ENCODE data around the gene PTPN14. TPM values are rescaled to one million over a fixed set of nuclear protein-coding genes. Genes with fewer than 3 reads are reported as not detected.

Gene PTPN14
- total RNA-seq, 1 experiment from 2014 or later, result 88.4 TPM

DNA sequence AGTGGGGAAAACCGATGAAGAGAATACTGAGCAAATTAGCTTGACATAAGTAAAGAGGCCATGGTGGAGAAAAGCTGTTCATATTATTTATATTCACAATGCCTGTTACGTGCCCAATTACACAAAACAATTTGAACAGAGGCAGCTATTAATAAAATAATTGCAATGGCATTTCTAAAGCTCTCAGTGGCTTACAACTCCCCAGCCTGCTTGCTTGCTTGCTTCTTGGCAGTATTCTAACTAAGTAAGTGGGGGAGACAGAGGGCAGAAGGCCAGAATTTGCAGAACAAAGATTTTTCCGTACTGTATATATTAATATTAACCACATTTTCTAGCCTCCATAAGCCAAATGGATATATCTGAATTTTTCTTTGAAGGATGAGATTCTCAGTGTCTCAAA is 12.9 kb downstream of the PTPN14 start:
- ChIA-PET POLR2A (interaction anchor here (1.4 to 1.7 kb wide), 2 partner anchors 12 to 14 kb away, joined by 6 to 7 read pairs; partner anchors contain the start of gene PTPN14), CTCF (no interaction called here)
- Mint-ChIP-seq H3K27me3 (ENCODE audit: low read depth) (no peaks in the 10 kb centered on the region), H3K27ac (no peak overlapping the region), H3K4me3 (no peak overlapping the region), H3K36me3 (peaks cover 5% of the 10 kb centered on the region; the same call in 1 of the 2 replicates), H3K9me3 (peaks cover 3% of the 10 kb centered on the region; the same call in 1 of the 2 replicates), H3K4me1 (peaks cover 43% of the 10 kb centered on the region)
- no peak for ATAC-seq
- no peak for DNase-seq (ENCODE audit: low spot score)
- TF ChIP-seq NFATC4 (CRISPR knock-in tag; IDR thresholded peaks at IDR 0.05) (no peak), SP1 (CRISPR knock-in tag; conservative IDR thresholded peaks at IDR 0.05) (no peak), SMAD4 (CRISPR knock-in tag; IDR thresholded peaks at IDR 0.05) (no peak), ATF1 (CRISPR knock-in tag; IDR thresholded peaks at IDR 0.05) (no peak), PRRX2 (CRISPR knock-in tag; IDR thresholded peaks at IDR 0.05) (no peak), GTF2I (CRISPR knock-in tag; conservative IDR thresholded peaks at IDR 0.05) (no peak), ZBTB21 (CRISPR knock-in tag; IDR thresholded peaks at IDR 0.05; ENCODE audit: borderline replicate concordance) (no peak), NFE2L1 (CRISPR knock-in tag; IDR thresholded peaks at IDR 0.05) (no peak)
- TF ChIP-seq, protein P1, sequence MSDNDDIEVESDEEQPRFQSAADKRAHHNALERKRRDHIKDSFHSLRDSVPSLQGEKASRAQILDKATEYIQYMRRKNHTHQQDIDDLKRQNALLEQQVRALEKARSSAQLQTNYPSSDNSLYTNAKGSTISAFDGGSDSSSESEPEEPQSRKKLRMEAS (CRISPR knock-in tag; IDR thresholded peaks at IDR 0.05), result no peak
- TF ChIP-seq, protein P2, sequence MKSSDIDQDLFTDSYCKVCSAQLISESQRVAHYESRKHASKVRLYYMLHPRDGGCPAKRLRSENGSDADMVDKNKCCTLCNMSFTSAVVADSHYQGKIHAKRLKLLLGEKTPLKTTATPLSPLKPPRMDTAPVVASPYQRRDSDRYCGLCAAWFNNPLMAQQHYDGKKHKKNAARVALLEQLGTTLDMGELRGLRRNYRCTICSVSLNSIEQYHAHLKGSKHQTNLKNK (CRISPR knock-in tag; IDR thresholded peaks at IDR 0.05), result no peak
- TF ChIP-seq, protein P3, sequence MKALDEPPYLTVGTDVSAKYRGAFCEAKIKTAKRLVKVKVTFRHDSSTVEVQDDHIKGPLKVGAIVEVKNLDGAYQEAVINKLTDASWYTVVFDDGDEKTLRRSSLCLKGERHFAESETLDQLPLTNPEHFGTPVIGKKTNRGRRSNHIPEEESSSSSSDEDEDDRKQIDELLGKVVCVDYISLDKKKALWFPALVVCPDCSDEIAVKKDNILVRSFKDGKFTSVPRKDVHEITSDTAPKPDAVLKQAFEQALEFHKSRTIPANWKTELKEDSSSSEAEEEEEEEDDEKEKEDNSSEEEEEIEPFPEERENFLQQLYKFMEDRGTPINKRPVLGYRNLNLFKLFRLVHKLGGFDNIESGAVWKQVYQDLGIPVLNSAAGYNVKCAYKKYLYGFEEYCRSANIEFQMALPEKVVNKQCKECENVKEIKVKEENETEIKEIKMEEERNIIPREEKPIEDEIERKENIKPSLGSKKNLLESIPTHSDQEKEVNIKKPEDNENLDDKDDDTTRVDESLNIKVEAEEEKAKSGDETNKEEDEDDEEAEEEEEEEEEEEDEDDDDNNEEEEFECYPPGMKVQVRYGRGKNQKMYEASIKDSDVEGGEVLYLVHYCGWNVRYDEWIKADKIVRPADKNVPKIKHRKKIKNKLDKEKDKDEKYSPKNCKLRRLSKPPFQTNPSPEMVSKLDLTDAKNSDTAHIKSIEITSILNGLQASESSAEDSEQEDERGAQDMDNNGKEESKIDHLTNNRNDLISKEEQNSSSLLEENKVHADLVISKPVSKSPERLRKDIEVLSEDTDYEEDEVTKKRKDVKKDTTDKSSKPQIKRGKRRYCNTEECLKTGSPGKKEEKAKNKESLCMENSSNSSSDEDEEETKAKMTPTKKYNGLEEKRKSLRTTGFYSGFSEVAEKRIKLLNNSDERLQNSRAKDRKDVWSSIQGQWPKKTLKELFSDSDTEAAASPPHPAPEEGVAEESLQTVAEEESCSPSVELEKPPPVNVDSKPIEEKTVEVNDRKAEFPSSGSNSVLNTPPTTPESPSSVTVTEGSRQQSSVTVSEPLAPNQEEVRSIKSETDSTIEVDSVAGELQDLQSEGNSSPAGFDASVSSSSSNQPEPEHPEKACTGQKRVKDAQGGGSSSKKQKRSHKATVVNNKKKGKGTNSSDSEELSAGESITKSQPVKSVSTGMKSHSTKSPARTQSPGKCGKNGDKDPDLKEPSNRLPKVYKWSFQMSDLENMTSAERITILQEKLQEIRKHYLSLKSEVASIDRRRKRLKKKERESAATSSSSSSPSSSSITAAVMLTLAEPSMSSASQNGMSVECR (CRISPR knock-in tag; IDR thresholded peaks at IDR 0.05; ENCODE audit: borderline replicate concordance), result no peak
- TF ChIP-seq, protein P4, sequence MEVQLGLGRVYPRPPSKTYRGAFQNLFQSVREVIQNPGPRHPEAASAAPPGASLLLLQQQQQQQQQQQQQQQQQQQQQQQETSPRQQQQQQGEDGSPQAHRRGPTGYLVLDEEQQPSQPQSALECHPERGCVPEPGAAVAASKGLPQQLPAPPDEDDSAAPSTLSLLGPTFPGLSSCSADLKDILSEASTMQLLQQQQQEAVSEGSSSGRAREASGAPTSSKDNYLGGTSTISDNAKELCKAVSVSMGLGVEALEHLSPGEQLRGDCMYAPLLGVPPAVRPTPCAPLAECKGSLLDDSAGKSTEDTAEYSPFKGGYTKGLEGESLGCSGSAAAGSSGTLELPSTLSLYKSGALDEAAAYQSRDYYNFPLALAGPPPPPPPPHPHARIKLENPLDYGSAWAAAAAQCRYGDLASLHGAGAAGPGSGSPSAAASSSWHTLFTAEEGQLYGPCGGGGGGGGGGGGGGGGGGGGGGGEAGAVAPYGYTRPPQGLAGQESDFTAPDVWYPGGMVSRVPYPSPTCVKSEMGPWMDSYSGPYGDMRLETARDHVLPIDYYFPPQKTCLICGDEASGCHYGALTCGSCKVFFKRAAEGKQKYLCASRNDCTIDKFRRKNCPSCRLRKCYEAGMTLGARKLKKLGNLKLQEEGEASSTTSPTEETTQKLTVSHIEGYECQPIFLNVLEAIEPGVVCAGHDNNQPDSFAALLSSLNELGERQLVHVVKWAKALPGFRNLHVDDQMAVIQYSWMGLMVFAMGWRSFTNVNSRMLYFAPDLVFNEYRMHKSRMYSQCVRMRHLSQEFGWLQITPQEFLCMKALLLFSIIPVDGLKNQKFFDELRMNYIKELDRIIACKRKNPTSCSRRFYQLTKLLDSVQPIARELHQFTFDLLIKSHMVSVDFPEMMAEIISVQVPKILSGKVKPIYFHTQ (CRISPR knock-in tag; IDR thresholded peaks at IDR 0.05), result no peak
- TF ChIP-seq, protein P5, sequence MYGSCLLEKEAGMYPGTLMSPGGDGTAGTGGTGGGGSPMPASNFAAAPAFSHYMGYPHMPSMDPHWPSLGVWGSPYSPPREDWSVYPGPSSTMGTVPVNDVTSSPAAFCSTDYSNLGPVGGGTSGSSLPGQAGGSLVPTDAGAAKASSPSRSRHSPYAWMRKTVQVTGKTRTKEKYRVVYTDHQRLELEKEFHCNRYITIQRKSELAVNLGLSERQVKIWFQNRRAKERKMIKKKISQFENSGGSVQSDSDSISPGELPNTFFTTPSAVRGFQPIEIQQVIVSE (CRISPR knock-in tag; IDR thresholded peaks at IDR 0.05; ENCODE audit: borderline replicate concordance), result no peak
- TF ChIP-seq, protein P6, sequence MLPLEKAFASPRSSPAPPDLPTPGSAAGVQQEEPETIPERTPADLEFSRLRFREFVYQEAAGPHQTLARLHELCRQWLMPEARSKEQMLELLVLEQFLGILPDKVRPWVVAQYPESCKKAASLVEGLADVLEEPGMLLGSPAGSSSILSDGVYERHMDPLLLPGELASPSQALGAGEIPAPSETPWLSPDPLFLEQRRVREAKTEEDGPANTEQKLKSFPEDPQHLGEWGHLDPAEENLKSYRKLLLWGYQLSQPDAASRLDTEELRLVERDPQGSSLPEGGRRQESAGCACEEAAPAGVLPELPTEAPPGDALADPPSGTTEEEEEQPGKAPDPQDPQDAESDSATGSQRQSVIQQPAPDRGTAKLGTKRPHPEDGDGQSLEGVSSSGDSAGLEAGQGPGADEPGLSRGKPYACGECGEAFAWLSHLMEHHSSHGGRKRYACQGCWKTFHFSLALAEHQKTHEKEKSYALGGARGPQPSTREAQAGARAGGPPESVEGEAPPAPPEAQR (CRISPR knock-in tag; IDR thresholded peaks at IDR 0.05), result no peak
- TF ChIP-seq, protein P7, sequence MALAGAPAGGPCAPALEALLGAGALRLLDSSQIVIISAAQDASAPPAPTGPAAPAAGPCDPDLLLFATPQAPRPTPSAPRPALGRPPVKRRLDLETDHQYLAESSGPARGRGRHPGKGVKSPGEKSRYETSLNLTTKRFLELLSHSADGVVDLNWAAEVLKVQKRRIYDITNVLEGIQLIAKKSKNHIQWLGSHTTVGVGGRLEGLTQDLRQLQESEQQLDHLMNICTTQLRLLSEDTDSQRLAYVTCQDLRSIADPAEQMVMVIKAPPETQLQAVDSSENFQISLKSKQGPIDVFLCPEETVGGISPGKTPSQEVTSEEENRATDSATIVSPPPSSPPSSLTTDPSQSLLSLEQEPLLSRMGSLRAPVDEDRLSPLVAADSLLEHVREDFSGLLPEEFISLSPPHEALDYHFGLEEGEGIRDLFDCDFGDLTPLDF (CRISPR knock-in tag; IDR thresholded peaks at IDR 0.05), result no peak
